Astrocyte (in vitro differentiated cells and primary cell): Measurements from ENCODE around the gene MTHFSD.

Experiments used
- EZH2 ChIP-seq: IDR thresholded peaks from 2 replicates; pipeline ENCODE4 v1.6.1; 2012; ENCODE audit warnings: mild to moderate bottlenecking, low read length, inconsistent platforms; ENCODE audit not compliant: insufficient read depth
- TF ChIP-seq, protein P1 (sequence below): IDR thresholded peaks from 2 replicates; pipeline ENCODE4 v1.5.1; 2011; ENCODE audit warnings: low read depth, mild to moderate bottlenecking, inconsistent platforms, low read length, moderate library complexity; ENCODE audit not compliant: insufficient read depth

DNA sequence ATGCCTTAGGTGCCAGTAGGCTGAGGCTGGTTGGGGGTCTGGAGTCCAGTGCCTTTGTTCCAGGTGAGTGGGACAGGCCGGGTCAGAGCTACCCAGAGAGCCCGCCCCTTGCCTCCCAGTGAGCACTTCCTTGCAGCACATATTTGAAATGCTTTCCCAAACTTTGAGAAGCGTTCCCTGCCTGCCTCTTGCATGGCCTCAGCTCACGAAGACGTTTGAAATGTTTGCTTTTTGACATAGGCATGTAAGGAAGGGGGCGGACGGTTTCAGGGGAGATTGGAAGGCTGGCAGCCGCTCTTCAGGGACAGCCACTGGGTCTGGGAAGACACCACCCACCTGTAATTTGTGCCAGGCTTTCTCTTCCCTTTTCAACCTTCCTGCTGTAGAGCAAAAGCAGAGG is 18.2 kb upstream of the MTHFSD start:
- TF ChIP-seq, protein P1, sequence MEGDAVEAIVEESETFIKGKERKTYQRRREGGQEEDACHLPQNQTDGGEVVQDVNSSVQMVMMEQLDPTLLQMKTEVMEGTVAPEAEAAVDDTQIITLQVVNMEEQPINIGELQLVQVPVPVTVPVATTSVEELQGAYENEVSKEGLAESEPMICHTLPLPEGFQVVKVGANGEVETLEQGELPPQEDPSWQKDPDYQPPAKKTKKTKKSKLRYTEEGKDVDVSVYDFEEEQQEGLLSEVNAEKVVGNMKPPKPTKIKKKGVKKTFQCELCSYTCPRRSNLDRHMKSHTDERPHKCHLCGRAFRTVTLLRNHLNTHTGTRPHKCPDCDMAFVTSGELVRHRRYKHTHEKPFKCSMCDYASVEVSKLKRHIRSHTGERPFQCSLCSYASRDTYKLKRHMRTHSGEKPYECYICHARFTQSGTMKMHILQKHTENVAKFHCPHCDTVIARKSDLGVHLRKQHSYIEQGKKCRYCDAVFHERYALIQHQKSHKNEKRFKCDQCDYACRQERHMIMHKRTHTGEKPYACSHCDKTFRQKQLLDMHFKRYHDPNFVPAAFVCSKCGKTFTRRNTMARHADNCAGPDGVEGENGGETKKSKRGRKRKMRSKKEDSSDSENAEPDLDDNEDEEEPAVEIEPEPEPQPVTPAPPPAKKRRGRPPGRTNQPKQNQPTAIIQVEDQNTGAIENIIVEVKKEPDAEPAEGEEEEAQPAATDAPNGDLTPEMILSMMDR = no peak
- TF ChIP-seq EZH2 = no peak
